T-helper 17 cell (primary cell): Measurements from ENCODE around the gene LHX3. TPM values are rescaled to one million over a fixed set of nuclear protein-coding genes. Genes with fewer than 3 reads are reported as not detected.

Source experiments
- ATAC-seq: fragments of 150-1000 bp; cut with Tn5 transposase; 2 replicates; pipeline ENCODE4 v1.10.0; 2021; ENCODE audit warnings: mild to moderate bottlenecking, moderate library complexity
- DNase-seq, 3 donors: peaks; one replicate each; pipeline versions ENCODE4 v3.0.0 to v3.0.0-alpha.2; 2020 to 2021
- H3K9me3 ChIP-seq: one replicate; pipeline ENCODE4 v1.7.0; 2013; ENCODE audit warnings: low read length, mild to moderate bottlenecking; ENCODE audit not compliant: control insufficient read depth, poor library complexity, severe bottlenecking
- H3K27ac Mint-ChIP-seq: one replicate; pipeline ENCODE4 v1.8.0; 2022; ENCODE audit warnings: mild to moderate bottlenecking, moderate library complexity, mixed read lengths
- H3K27me3 Mint-ChIP-seq: one replicate; pipeline ENCODE4 v1.8.0; 2022; ENCODE audit warnings: mixed read lengths
- H3K36me3 Mint-ChIP-seq: one replicate; pipeline ENCODE4 v1.8.0; 2022; ENCODE audit warnings: low read depth, mixed read lengths
- H3K4me1 Mint-ChIP-seq: one replicate; pipeline ENCODE4 v1.8.0; 2022; ENCODE audit warnings: mild to moderate bottlenecking, mixed read lengths
- H3K4me3 Mint-ChIP-seq: one replicate; pipeline ENCODE4 v1.8.0; 2022; ENCODE audit warnings: mild to moderate bottlenecking, moderate library complexity, mixed read lengths
- total RNA-seq, 4 donors: library from RNA in 2 of 4; stranded (reverse) in 2 of 4; gene quantifications; one replicate each; pipeline ENCODE4 v1.2.3 and lab custom pipeline; 2022 to 2026

The LHX3 gene
- total RNA-seq, 2 donors from 2014 or later, result 0.10 to 0.18 TPM

GRCh38 chr9:136216541-136217244 lies 11.8 kb upstream of the LHX3 start:
- H3K9me3 ChIP-seq, result no peaks in the 10 kb centered on the region
- Mint-ChIP-seq H3K36me3 (peaks cover 2% of the 10 kb centered on the region), H3K27ac (no peak overlapping the region)

GRCh38 chr9:136213733-136214132 lies 8.8 kb upstream of the LHX3 start:
- H3K9me3 ChIP-seq, result no peaks in the 10 kb centered on the region
- DNase-seq (no peak), ATAC-seq (no peak)
- Mint-ChIP-seq H3K4me3 (no peak overlapping the region), H3K36me3 (peaks cover 2% of the 10 kb centered on the region), H3K27ac (no peak overlapping the region), H3K4me1 (no peaks in the 10 kb centered on the region), H3K27me3 (no peaks in the 10 kb centered on the region)

More at GRCh38 chr9:136216541-136217244, 11.8 kb upstream of the LHX3 start:
- DNase-seq (no peak), ATAC-seq (no peak)
- Mint-ChIP-seq H3K4me3 (no peak overlapping the region), H3K27me3 (no peaks in the 10 kb centered on the region), H3K4me1 (no peaks in the 10 kb centered on the region)

DNA sequence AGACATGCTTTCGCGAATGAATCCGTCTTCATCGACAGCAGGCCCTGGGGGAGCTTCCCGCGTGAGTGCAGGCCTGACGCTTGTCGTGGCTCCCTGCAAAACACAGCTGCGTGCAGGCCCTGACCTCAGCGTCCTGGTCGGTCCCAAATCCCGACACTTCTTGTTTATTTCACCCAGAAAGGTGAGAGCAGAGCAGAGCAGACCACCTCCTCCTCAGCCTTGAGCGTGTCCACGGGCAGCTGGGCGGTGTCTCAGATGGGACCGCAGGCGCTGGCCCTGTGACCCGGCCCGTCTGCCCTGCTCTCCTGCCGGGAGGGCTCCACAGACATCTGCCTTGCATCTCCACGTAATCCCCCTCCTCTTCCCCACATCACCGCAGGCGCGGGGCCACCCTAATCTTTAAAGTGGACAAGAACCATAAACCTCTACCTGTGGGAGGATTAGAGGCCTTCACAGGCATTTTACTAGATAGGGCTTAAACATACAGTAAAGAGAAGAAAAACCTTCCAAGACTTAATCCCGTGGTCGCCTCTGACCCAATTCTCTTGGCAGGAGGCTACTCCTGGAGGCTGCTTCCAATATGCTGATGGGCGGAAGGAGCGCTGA lies 7.5 kb upstream of the LHX3 start:
- ATAC-seq (no peak), DNase-seq (no peak)
- Mint-ChIP-seq H3K27ac (no peak overlapping the region), H3K27me3 (no peaks in the 10 kb centered on the region), H3K4me3 (no peak overlapping the region), H3K36me3 (peaks cover 2% of the 10 kb centered on the region), H3K4me1 (no peaks in the 10 kb centered on the region)
- H3K9me3 ChIP-seq, result no peaks in the 10 kb centered on the region

- H3K9me3 ChIP-seq, result no peaks in the 10 kb centered on the region
- DNase-seq (no peak), ATAC-seq (no peak)
- Mint-ChIP-seq H3K27me3 (no peaks in the 10 kb centered on the region), H3K4me1 (no peaks in the 10 kb centered on the region), H3K27ac (no peak overlapping the region), H3K4me3 (no peak overlapping the region), H3K36me3 (peaks cover 5% of the 10 kb centered on the region)
These were observed 6.8 kb upstream of the LHX3 start for GRCh38 chr9:136211441-136212344.

DNA sequence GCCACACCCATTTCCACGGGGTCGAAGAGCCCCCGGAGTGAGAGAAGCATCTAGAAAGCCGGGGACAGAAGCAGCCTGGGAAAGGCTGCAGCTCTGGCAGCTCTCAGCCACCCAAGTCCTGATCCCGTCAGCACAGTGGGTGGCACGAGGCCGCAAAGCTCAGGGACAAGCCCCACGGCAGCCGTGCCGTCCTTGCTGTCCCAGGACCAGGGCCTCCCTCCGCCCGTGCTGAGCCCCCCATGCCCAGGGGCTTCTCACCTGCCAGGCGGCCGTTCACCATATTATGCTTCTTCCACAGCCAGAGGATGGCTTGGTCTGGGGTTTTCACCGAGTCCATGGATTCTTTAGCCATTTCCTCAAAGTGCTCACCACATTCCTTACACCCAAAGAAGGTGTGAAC lies 6.1 kb upstream of the LHX3 start:
- no peaks in the 10 kb centered on the region for H3K9me3 ChIP-seq
- H3K4me3 Mint-ChIP-seq, result no peak overlapping the region
- ATAC-seq (no peak), DNase-seq (no peak)
- H3K27ac Mint-ChIP-seq, result no peak overlapping the region
- no peaks in the 10 kb centered on the region for H3K27me3 Mint-ChIP-seq
- H3K36me3 Mint-ChIP-seq, result peaks cover 6% of the 10 kb centered on the region
- peaks cover 1% of the 10 kb centered on the region for H3K4me1 Mint-ChIP-seq

DNA sequence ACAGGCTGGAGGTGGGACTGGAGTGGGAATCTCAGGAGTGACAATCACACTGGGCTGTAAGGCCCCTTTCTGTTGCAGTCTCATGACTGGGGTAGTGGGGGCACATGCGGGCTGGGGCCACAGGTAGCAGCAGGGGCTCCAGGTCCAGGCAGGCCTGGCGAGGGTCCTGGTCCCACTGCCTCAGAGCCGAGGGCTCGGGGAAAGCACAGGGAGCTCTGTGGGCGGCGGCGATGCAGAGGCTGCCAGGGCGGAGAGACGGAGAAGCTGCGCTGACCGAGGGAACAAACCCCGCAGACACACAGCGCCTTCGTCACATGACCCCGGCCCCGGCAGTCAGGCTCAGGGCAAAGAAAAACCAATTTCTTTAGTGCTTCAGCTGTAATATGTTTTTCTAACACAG lies 5.3 kb upstream of the LHX3 start:
- no peak overlapping the region for H3K27ac Mint-ChIP-seq

DNA sequence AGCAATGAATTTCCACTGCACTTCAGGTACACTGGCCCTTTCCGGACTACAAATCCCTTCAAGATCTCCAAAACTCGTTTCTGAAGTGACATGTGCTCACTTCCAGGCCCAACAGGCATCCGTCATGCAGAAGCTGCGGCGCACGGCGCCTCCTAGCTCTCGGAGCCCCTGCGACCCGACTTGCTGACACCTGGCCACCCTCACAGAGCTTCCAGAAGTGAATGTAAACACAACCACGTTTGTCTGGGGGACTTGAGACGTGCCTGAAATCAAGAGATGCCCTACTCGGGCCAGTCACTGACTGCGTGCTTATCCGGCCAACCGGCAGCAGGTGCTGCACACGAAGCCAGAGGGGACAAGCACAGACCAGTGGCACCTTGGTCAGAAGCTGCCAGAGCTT lies 4.9 kb upstream of the LHX3 start:
- H3K9me3 ChIP-seq, result no peaks in the 10 kb centered on the region
- Mint-ChIP-seq H3K4me1 (peaks cover 2% of the 10 kb centered on the region), H3K36me3 (peaks cover 6% of the 10 kb centered on the region), H3K27me3 (no peaks in the 10 kb centered on the region), H3K27ac (no peak overlapping the region), H3K4me3 (no peak overlapping the region)
- ATAC-seq (no peak), DNase-seq (no peak)

More for the DNA sequence above, 5.3 kb upstream of the LHX3 start:
- peaks cover 2% of the 10 kb centered on the region for H3K4me1 Mint-ChIP-seq
- H3K27me3 Mint-ChIP-seq, result no peaks in the 10 kb centered on the region
- DNase-seq, result no peak
- H3K36me3 Mint-ChIP-seq, result peaks cover 6% of the 10 kb centered on the region
- no peak overlapping the region for H3K4me3 Mint-ChIP-seq
- no peaks in the 10 kb centered on the region for H3K9me3 ChIP-seq
- no peak for ATAC-seq

GRCh38 chr9:136209232-136209631 lies 4.3 kb upstream of the LHX3 start:
- Mint-ChIP-seq H3K36me3 (peaks cover 5% of the 10 kb centered on the region), H3K27me3 (peaks cover 1% of the 10 kb centered on the region), H3K27ac (no peak overlapping the region), H3K4me3 (no peak overlapping the region), H3K4me1 (peaks cover 2% of the 10 kb centered on the region)
- no peak for ATAC-seq
- H3K9me3 ChIP-seq, result no peaks in the 10 kb centered on the region
- no peak for DNase-seq

DNA sequence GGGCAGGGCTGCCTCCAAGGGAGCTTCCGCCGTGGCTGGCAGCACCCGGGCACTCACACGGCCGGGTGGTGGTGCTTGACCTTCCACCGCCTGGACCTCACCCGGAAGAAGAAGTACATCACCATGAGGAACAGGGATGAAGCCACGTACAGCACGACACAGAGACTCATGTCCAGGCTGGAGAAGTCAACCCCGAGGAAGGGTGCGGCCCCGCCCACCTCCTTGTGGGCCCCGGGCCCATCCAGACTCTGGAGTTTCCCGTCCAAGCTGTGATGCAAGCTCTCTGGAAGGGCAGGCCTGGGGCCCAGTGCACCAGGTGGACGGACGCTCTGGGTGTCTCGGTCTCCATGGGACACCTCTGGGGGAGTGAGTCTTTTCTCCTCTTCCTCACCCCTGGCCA lies 3.7 kb upstream of the LHX3 start:
- DNase-seq (no peak), ATAC-seq (no peak)
- Mint-ChIP-seq H3K27me3 (peaks cover 7% of the 10 kb centered on the region), H3K4me1 (peaks cover 2% of the 10 kb centered on the region), H3K36me3 (peaks cover 5% of the 10 kb centered on the region), H3K27ac (no peak overlapping the region), H3K4me3 (no peak overlapping the region)
- H3K9me3 ChIP-seq, result no peaks in the 10 kb centered on the region

DNA sequence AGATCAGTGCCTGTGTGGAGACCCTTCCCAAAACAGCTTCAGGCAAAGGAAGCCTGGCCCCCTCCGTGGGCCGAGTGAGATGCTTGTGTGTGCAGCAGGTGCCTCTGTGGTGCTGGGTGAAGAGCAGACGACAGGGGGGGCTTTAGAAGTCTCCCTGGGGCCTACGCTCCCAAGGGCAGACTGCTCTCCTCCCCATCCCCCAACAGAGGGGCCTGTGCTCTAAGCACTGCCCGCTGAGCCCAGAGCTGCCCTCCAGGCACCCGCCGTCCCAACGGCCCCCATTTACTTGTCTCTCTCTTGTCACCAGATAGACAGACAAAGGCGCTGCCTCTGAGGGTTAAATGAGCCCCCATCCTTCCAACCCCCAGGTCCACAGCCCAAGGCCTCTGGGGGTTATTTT lies 2.7 kb upstream of the LHX3 start:
- Mint-ChIP-seq H3K4me1 (peaks cover 2% of the 10 kb centered on the region), H3K36me3 (peaks cover 5% of the 10 kb centered on the region), H3K27ac (no peak overlapping the region), H3K27me3 (peaks cover 10% of the 10 kb centered on the region), H3K4me3 (no peak overlapping the region)
- no peaks in the 10 kb centered on the region for H3K9me3 ChIP-seq
- no peak for ATAC-seq
- no peak for DNase-seq

DNA sequence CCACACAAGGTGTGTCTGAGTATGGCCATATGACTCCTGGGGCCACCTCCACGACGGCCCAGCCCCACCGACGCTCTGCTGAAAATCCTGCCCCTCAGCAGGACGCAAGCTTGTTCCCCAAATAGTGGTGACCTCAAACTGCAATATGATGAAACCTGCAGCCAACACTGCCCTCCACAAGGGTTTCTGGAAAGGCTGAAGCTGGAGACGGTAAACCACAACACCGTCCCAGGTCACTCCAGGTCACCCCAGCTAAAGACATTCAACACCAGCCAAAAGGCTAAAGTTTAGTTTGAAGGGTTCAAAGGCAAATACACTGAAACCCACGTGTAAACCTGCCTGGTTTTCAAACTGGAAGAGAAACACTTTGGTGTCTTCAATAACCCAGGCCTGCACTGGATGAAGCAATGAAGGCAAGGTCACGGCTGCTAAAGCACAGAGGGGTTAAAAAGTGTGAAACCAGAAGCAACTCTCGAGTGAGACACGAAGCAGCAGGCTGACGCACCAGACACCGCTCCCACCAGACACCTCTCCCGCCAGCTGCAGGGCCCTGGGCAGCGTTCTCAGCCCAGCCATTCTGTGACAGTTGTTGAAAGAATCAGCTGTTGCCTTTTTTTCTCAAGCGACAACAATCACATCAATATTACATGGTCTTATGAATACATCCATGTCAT lies 1.8 kb upstream of the LHX3 start:
- DNase-seq (no peak), ATAC-seq (no peak)
- H3K36me3 Mint-ChIP-seq, result peaks cover 5% of the 10 kb centered on the region
- peaks cover 10% of the 10 kb centered on the region for H3K27me3 Mint-ChIP-seq
- peaks cover 2% of the 10 kb centered on the region for H3K4me1 Mint-ChIP-seq
- H3K4me3 Mint-ChIP-seq, result no peak overlapping the region
- H3K27ac Mint-ChIP-seq, result no peak overlapping the region
- no peaks in the 10 kb centered on the region for H3K9me3 ChIP-seq

DNA sequence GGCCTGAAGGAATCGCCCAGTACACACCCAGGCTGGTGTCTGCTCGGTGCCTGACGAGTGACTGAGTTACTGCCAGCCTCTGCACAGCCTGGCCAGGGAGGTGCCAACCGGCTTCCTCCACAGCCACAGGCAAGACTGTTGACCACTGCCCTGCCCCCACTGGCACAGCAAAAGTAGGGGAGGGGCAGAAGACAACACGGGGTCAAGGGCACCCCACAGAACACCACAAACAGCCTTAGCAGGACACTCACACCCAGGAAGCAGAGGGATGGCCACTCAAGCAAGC lies 722 bp upstream of the LHX3 start:
- H3K9me3 ChIP-seq, result no peaks in the 10 kb centered on the region
- ATAC-seq, result no peak
- peaks cover 2% of the 10 kb centered on the region for H3K4me1 Mint-ChIP-seq
- H3K36me3 Mint-ChIP-seq, result peaks cover 5% of the 10 kb centered on the region
- no peak for DNase-seq
- H3K4me3 Mint-ChIP-seq, result no peak overlapping the region
- peaks cover 17% of the 10 kb centered on the region for H3K27me3 Mint-ChIP-seq
- H3K27ac Mint-ChIP-seq, result no peak overlapping the region

GRCh38 chr9:136204145-136204805 lies 653 bp downstream of the LHX3 start:
- no peak overlapping the region for H3K27ac Mint-ChIP-seq
- no peaks in the 10 kb centered on the region for H3K9me3 ChIP-seq
- no peak overlapping the region for H3K4me3 Mint-ChIP-seq
- DNase-seq (no peak), ATAC-seq (no peak)
- H3K4me1 Mint-ChIP-seq, result peaks cover 2% of the 10 kb centered on the region
- H3K27me3 Mint-ChIP-seq, result peaks cover 22% of the 10 kb centered on the region
- peaks cover 5% of the 10 kb centered on the region for H3K36me3 Mint-ChIP-seq
